ENCODE measurements around the gene NELL1. TPM values are rescaled to one million over a fixed set of nuclear protein-coding genes. Genes with fewer than 3 reads are reported as not detected.

NELL1 gene
- polyA plus RNA-seq, 1 of the 3 experiments (the other 2 are of a cell fraction), result not detected

- no peak for TF ChIP-seq MAX (IDR thresholded peaks at IDR 0.05; ENCODE audit: low read depth)
- TF ChIP-seq GATA2 (CRISPR knock-in tag; IDR thresholded peaks at IDR 0.05), result no peak
- TF ChIP-seq FOXJ3 (CRISPR knock-in tag; IDR thresholded peaks at IDR 0.05), result no peak
- no peak for TF ChIP-seq REST (IDR thresholded peaks at IDR 0.05; ENCODE audit: low read depth, low read length)
Measured at GRCh38 chr11:21195995-21196394, 526.6 kb downstream of the NELL1 start (continued).

- WGBS (ENCODE audit: low lambda C conversion rate), result 17% methylated on average over 3 of the region's 3 CpGs
- POLR2A ChIA-PET, result no interaction called here
- CTCF ChIA-PET, result interaction anchor here (1.7 kb wide), 1 partner anchor 955 kb away, joined by 5 read pairs; no protein-coding TSS in a partner anchor
Measured at GRCh38 chr11:21198498-21198897, 529.1 kb downstream of the NELL1 start.

More at GRCh38 chr11:21198498-21198897, 529.1 kb downstream of the NELL1 start:
- Histone ChIP-seq H3F3A (replicated peaks; ENCODE audit: insufficient read depth) (no peaks in the 10 kb centered on the region), H3K9ac (no peak overlapping the region), H2AFZ (ENCODE audit: low read depth) (no peak overlapping the region), H3K4me2 (no peak overlapping the region), H4K20me1 (ENCODE audit: insufficient read depth) (no peaks in the 10 kb centered on the region), H3K4me3 (ENCODE audit: low read depth in 2 of 2, low read length in 1 of 2) (no peak overlapping the region), H3K9me2 (no peaks in the 10 kb centered on the region), H3K36me3 (replicated peaks in 1 of 2; ENCODE audit: control insufficient read depth in 1 of 2, insufficient read depth in 2 of 2, low read length in 1 of 2) (no peaks in the 10 kb centered on the region), H3K9me3 (no peaks in the 10 kb centered on the region), H3K27ac (ENCODE audit: low read depth in 2 of 2, low read length in 1 of 2) (no peak overlapping the region), H3K4me1 (ENCODE audit: control insufficient read depth in 1 of 2, insufficient read depth in 2 of 2, low read depth in 1 of 2, low read length in 1 of 2) (peaks cover 0 to 2% of the 10 kb centered on the region in 2 experiments; a peak in 1 of 4 replicates), H3K79me2 (ENCODE audit: insufficient read depth) (no peaks in the 10 kb centered on the region), H3K27me3 (ENCODE audit: insufficient read depth) (no peaks in the 10 kb centered on the region)
- TF ChIP-seq IRF3 (IDR thresholded peaks at IDR 0.05; ENCODE audit: low read depth, low read length) (no peak), ZBTB33 (IDR thresholded peaks at IDR 0.05; ENCODE audit: borderline replicate concordance, low read depth) (no peak), RFX5 (IDR thresholded peaks at IDR 0.05; ENCODE audit: low read length) (no peak)
- no peak for DNase-seq
